ENCODE measurements around the gene CALHM2.

GRCh38 chr10:103457176-103457712 lies 5.1 kb upstream of the CALHM2 start:
- no peak for TF ChIP-seq CTCF (IDR thresholded peaks at IDR 0.05)
- TF ChIP-seq ZNF138 (CRISPR knock-in tag; conservative IDR thresholded peaks at IDR 0.05): no peak
- TF ChIP-seq ATF6 (CRISPR knock-in tag; IDR thresholded peaks at IDR 0.05): no peak
- no peak for TF ChIP-seq ZBTB21 (CRISPR knock-in tag; IDR thresholded peaks at IDR 0.05; ENCODE audit: borderline replicate concordance)
- TF ChIP-seq JUN (CRISPR knock-in tag; IDR thresholded peaks at IDR 0.05): no peak
- no peak for TF ChIP-seq ERG (CRISPR knock-in tag; IDR thresholded peaks at IDR 0.05)
- no peak for TF ChIP-seq FOXK1 (CRISPR knock-in tag; IDR thresholded peaks at IDR 0.05)
- no peak for TF ChIP-seq RELA (CRISPR knock-in tag; IDR thresholded peaks at IDR 0.05; ENCODE audit: borderline replicate concordance)
- no peak for TF ChIP-seq ZNF263 (CRISPR knock-in tag; IDR thresholded peaks at IDR 0.05; ENCODE audit: low read depth)
- TF ChIP-seq ZNF416 (CRISPR knock-in tag; IDR thresholded peaks at IDR 0.05): no peak
- TF ChIP-seq ZNF281 (CRISPR knock-in tag; IDR thresholded peaks at IDR 0.05): no peak
- TF ChIP-seq GTF2I (CRISPR knock-in tag; conservative IDR thresholded peaks at IDR 0.05): no peak
